ENCODE data around the gene PRXL2A. TPM values are rescaled to one million over a fixed set of nuclear protein-coding genes. Genes with fewer than 3 reads are reported as not detected.

The PRXL2A gene
- total RNA-seq, 4 donors from 2014 or later = 65.1 to 106 (median 89.0) TPM

GRCh38 chr10:80429521-80429973, 21.2 kb downstream of the PRXL2A start:
- H3K4me3 ChIP-seq (ENCODE audit: low read depth, poor library complexity, severe bottlenecking) = no peak overlapping the region
- TF ChIP-seq CTCF (IDR thresholded peaks at IDR 0.05) (no peak), POLR2A (IDR thresholded peaks at IDR 0.05) (no peak)
- peak in 1 of 2 donors; percentile 43 for DNase-seq (ENCODE audit: low spot score in 2 of 2)
- intact Hi-C loops (cut with DNase I; ENCODE audit: low total_unique reads) = no loop called here
- WGBS, 2 donors = 37 to 40% methylated on average over 9 of the region's 9 CpGs

GRCh38 chr10:80433134-80433533, 24.8 kb downstream of the PRXL2A start:
- no peak for DNase-seq (ENCODE audit: low spot score in 2 of 2)
- intact Hi-C loops (cut with DNase I; ENCODE audit: low total_unique reads) = no loop called here
- WGBS, 2 donors = 81% methylated on average over 3 of the region's 3 CpGs
- no peak overlapping the region for H3K4me3 ChIP-seq (ENCODE audit: low read depth, poor library complexity, severe bottlenecking)
- TF ChIP-seq CTCF (IDR thresholded peaks at IDR 0.05) = no peak
- no peak for TF ChIP-seq POLR2A (IDR thresholded peaks at IDR 0.05)

- intact Hi-C loops (cut with DNase I; ENCODE audit: low total_unique reads) = no loop called here
- DNase-seq (ENCODE audit: low spot score in 2 of 2) = no peak
- TF ChIP-seq CTCF (IDR thresholded peaks at IDR 0.05) (no peak), POLR2A (IDR thresholded peaks at IDR 0.05) (no peak)
- 41 to 51% methylated on average over 6 of the region's 6 CpGs for WGBS, 2 donors
- no peak overlapping the region for H3K4me3 ChIP-seq (ENCODE audit: low read depth, poor library complexity, severe bottlenecking)
These were observed 28.2 kb downstream of the PRXL2A start for GRCh38 chr10:80436446-80437098.

- no peak overlapping the region for H3K4me3 ChIP-seq (ENCODE audit: low read depth, poor library complexity, severe bottlenecking)
- DNase-seq (ENCODE audit: low spot score in 2 of 2) = no peak
- intact Hi-C loops (cut with DNase I; ENCODE audit: low total_unique reads) = no loop called here
- TF ChIP-seq POLR2A (IDR thresholded peaks at IDR 0.05) = no peak
- TF ChIP-seq CTCF (IDR thresholded peaks at IDR 0.05) = no peak
- WGBS, 2 donors = 60 to 65% methylated on average over 2 of the region's 2 CpGs
These were observed 28.9 kb downstream of the PRXL2A start for GRCh38 chr10:80437227-80437626.

GRCh38 chr10:80441831-80442230, 33.5 kb downstream of the PRXL2A start:
- WGBS, 2 donors = 85 to 93% methylated on average over 8 of the region's 8 CpGs
- TF ChIP-seq POLR2A (IDR thresholded peaks at IDR 0.05) (no peak), CTCF (IDR thresholded peaks at IDR 0.05) (no peak)
- no peak overlapping the region for H3K4me3 ChIP-seq (ENCODE audit: low read depth, poor library complexity, severe bottlenecking)
- intact Hi-C loops (cut with DNase I; ENCODE audit: low total_unique reads) = loop anchor here (10.0 kb wide), 1 partner anchor 483 kb away; no protein-coding TSS in a partner anchor
- no peak for DNase-seq (ENCODE audit: low spot score in 2 of 2)

- H3K4me3 ChIP-seq (ENCODE audit: low read depth, poor library complexity, severe bottlenecking) = no peak overlapping the region
- no peak for TF ChIP-seq POLR2A (IDR thresholded peaks at IDR 0.05)
- no peak for TF ChIP-seq CTCF (IDR thresholded peaks at IDR 0.05)
- intact Hi-C loops (cut with DNase I; ENCODE audit: low total_unique reads) = loop anchor here (10.0 kb wide), 1 partner anchor 482 kb away; no protein-coding TSS in a partner anchor
- DNase-seq (ENCODE audit: low spot score in 2 of 2) = no peak
- WGBS, 2 donors = 37 to 54% methylated on average over 3 of the region's 3 CpGs
These were observed 34.5 kb downstream of the PRXL2A start for GRCh38 chr10:80442879-80443278.

Data from lower leg skin (tissue), 4 donors.